Urinary bladder (tissue), 4 donors: ENCODE measurements around the gene ARIH2. TPM values are rescaled to one million over a fixed set of nuclear protein-coding genes. Genes with fewer than 3 reads are reported as not detected.

Experiments
- DNase-seq: peaks from one replicate; pipeline ENCODE4 v3.0.0-alpha.2; 2015; ENCODE audit errors: extremely low spot score
- H3K27ac ChIP-seq: one replicate; pipeline ENCODE4 v1.5.1; 2013; ENCODE audit warnings: low read depth, mild to moderate bottlenecking, moderate library complexity
- H3K36me3 ChIP-seq: one replicate; pipeline ENCODE4 v1.6.1; 2013; ENCODE audit warnings: mild to moderate bottlenecking, moderate library complexity; ENCODE audit not compliant: insufficient read depth
- H3K4me1 ChIP-seq: one replicate; pipeline ENCODE4 v1.6.1; 2013; ENCODE audit warnings: mild to moderate bottlenecking, moderate library complexity; ENCODE audit not compliant: insufficient read depth
- H3K4me3 ChIP-seq: one replicate; pipeline ENCODE4 v1.5.1; 2013; ENCODE audit warnings: low read depth, low read length
- WGBS: extraction: QIAGEN DNeasy Blood & Tissue Kit; methylation state at CpG from one replicate; pipeline ENCODE4 v1.1.7; 2013; 5-methylcytosine and 5-hydroxymethylcytosine counted together
- polyA plus RNA-seq: library from polyadenylated mRNA; stranded (reverse); fragments of 200-250 nt; gene quantifications from one replicate; pipeline ENCODE4 v1.2.3, GENCODE V29; 2013
- total RNA-seq: library from RNA; depleted of rRNA; stranded (reverse); fragments of >200 nt; gene quantifications from one replicate; pipeline ENCODE4 v1.2.3, GENCODE V29; 2014
- donor health status: healthy with polysubstance abuse.
- donor health status: healthy.

Gene ARIH2
- total and polyA plus RNA-seq, 2 donors, result 59.9 to 71.6 TPM

DNA sequence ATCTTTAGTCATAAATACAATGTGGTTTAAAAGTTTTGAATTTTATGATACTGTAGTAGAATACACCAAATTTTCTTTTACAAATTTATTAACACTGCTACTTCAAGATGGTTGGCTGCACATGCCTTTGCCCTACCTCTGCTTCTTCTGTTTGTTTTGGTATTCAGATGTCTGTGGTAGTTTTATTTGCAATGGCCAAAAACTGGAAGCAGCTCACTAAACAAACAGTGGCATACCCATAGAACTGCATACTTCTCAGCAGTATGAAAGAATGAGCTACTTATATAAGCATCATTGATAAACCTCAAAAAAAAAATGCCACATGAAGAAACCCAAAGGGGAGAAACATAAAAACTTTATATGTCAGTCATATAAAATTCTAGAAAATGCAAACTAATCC is 19.5 kb downstream of the ARIH2 start:
- H3K27ac ChIP-seq, result no peak overlapping the region
- DNase-seq, result no peak
- no peak overlapping the region for H3K4me3 ChIP-seq

DNA sequence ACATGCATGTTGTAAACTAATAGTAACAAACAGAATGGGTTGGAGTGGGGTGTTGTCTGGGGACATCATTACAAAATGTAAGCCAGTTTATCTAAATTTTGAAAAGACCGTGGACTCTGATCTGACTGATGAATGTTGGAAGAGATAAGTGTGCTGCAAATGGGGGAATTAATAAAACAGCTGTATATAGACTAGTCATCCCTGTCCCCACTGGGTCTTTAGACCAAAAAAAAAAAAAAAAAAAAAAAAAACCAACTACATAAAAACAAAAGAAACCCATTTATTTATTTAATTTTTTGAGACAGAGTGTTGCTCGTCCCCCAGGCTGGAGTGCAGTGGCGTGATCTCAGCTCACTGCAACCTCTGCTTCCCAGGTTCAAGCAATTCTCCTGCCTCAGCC is 20.0 kb downstream of the ARIH2 start:
- WGBS, result 91% methylated on average over 3 of the region's 3 CpGs
- Histone ChIP-seq H3K36me3 (no peaks in the 10 kb centered on the region), H3K4me3 (no peak overlapping the region), H3K27ac (no peak overlapping the region), H3K4me1 (no peaks in the 10 kb centered on the region)
- no peak for DNase-seq

More for the DNA sequence above, 19.5 kb downstream of the ARIH2 start:
- H3K36me3 ChIP-seq, result no peaks in the 10 kb centered on the region
- no peaks in the 10 kb centered on the region for H3K4me1 ChIP-seq

DNA sequence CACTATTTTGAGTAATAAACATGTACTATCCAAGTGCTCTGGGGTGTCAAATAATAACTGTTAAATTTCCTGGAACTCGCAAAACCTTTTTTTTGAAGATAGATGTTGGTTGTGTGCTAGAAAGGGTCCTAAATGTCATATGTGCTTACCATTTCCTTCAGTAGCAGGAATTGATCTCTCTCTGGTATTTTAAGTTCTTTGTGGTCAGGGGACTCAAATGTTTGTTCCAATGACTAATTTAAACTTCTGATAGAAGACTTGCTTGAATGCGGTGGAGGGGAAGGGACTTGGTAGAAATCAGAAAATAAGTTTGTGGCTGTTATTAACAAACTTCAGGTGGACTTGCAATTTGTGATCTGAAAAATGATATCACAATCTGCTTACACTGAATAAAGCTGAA is 26.8 kb downstream of the ARIH2 start:
- 92% methylated on average over 2 of the region's 2 CpGs for WGBS
- no peak overlapping the region for H3K27ac ChIP-seq
- no peak for DNase-seq
- no peaks in the 10 kb centered on the region for H3K4me1 ChIP-seq
- H3K4me3 ChIP-seq, result no peak overlapping the region
- H3K36me3 ChIP-seq, result peaks cover 2% of the 10 kb centered on the region

GRCh38 chr3:48945891-48946549 is 27.4 kb downstream of the ARIH2 start:
- no peak for DNase-seq

GRCh38 chr3:48949376-48949717 is 30.7 kb downstream of the ARIH2 start:
- WGBS, result 42% methylated on average over 2 of the region's 2 CpGs
- no peak for DNase-seq
- Histone ChIP-seq H3K4me1 (no peaks in the 10 kb centered on the region), H3K27ac (no peak overlapping the region), H3K4me3 (no peak overlapping the region), H3K36me3 (peaks cover 2% of the 10 kb centered on the region)

More at GRCh38 chr3:48945891-48946549, 27.4 kb downstream of the ARIH2 start:
- Histone ChIP-seq H3K4me3 (no peak overlapping the region), H3K4me1 (no peaks in the 10 kb centered on the region), H3K36me3 (peaks cover 2% of the 10 kb centered on the region), H3K27ac (no peak overlapping the region)
- 83% methylated on average over 4 of the region's 4 CpGs for WGBS

DNA sequence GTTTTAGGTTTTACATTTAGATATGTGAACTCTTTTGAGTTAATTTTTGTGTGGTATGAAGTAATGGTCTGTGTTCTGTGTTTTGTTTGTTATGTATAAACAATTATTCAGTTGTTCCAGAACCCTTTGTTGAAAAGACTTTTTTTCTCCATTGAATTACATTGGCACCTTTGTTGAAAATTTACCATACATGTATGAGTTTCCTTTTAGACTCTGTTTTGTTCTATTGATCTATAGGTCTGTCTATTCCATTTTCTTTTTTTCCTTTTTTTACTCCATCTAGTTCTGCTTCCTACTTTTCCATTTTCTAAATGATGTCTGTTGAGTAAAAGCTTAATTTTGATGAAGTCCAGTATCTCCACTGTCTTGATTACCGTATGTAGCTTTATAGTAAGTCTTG is 31.4 kb downstream of the ARIH2 start:
- H3K4me3 ChIP-seq, result no peak overlapping the region
- H3K36me3 ChIP-seq, result peaks cover 2% of the 10 kb centered on the region
- H3K4me1 ChIP-seq, result no peaks in the 10 kb centered on the region
- no peak for DNase-seq
- H3K27ac ChIP-seq, result no peak overlapping the region
- 72% methylated on average over 1 of the region's 1 CpG for WGBS

DNA sequence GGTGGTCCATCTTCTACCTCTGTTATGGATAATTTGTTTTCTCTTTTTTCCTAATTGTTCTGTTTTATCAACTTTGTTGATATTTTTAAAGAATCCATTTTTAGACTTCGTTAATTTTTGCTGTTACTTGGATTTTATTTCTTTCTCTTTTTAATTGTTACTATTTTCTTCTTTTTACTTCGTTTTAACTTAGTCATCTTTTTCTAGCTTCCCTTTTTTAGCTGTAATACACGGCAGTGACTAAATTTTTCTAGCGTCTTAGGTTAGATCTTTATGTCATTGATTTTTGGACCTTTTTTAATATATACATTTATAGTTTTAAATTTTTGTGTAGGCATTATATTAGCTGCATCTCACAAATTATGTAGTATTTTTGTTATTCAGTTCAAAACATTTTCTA is 33.1 kb downstream of the ARIH2 start:
- peaks cover 2% of the 10 kb centered on the region for H3K36me3 ChIP-seq
- no peak overlapping the region for H3K27ac ChIP-seq
- H3K4me3 ChIP-seq, result no peak overlapping the region
- H3K4me1 ChIP-seq, result no peaks in the 10 kb centered on the region
- no peak for DNase-seq
- WGBS, result 89% methylated on average over 4 of the region's 4 CpGs

DNA sequence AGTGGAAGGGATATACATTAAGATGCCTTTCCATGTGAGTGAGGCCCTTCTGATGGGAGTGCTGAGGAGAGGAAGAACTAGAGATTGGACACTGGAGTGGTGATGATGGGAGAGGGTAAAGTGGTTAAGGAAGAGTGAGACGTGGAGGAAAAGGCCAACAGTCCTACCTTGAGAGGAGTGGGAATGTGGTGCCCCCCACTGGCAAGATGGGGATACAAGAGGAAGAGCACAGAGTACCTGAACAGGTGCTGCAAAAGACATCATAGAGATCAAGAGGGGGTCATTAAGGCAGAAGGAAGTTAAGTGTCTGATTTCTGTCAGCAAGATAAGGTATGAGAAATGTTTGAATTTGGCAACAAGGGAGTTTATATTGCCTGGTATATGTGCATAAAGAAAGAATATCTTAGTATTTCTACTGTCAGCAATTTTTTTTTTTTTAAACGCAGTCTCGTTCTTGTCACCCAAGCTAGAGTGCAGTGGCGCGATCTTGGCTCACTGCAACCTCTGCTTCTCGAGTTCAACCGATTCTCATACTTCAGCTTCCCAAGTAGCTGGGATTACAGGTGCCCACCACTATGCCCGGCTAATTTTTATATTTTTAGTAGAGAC is 34.0 kb downstream of the ARIH2 start:
- WGBS, result 84% methylated on average over 8 of the region's 8 CpGs
- Histone ChIP-seq H3K4me1 (no peaks in the 10 kb centered on the region), H3K4me3 (no peak overlapping the region), H3K36me3 (peaks cover 2% of the 10 kb centered on the region), H3K27ac (no peak overlapping the region)
- DNase-seq, result no peak

DNA sequence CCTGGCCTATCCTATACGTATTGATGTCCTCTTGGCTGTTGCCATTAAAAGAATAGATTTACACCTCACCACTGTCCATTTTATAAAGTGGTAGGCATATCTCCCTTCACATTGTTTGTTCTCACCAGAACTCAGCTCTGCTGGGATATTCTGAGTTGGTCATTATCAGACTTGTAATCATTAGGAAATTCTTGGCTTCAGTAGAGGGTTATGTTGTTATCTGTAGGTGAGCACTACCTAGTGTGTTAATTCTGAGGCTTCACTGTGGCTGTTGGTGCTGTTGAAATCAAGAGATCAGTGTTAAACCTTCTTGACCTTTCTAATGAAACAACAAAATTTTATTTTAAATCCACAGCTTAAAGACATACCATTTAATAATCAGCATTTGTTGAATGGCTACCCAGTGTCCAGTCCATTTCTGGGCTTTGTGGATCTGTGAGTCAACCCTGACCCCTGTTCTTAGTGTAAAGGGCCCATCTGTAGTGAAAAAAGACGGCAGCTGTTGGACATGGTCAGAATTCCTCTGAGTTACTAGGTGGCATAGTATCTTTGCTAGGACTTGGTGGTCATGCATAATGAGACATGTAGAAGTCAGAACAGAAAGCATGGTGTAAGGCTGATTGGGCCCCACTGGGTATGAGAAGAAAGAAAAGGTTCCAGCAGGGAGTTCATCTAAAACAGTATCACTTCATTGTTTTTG is 38.5 kb downstream of the ARIH2 start:
- peaks cover 2% of the 10 kb centered on the region for H3K36me3 ChIP-seq
- H3K4me3 ChIP-seq, result no peak overlapping the region
- 92% methylated on average over 2 of the region's 2 CpGs for whole genome bisulfite sequencing
- DNase-seq, result no peak
- H3K27ac ChIP-seq, result no peak overlapping the region
- no peaks in the 10 kb centered on the region for H3K4me1 ChIP-seq

DNA sequence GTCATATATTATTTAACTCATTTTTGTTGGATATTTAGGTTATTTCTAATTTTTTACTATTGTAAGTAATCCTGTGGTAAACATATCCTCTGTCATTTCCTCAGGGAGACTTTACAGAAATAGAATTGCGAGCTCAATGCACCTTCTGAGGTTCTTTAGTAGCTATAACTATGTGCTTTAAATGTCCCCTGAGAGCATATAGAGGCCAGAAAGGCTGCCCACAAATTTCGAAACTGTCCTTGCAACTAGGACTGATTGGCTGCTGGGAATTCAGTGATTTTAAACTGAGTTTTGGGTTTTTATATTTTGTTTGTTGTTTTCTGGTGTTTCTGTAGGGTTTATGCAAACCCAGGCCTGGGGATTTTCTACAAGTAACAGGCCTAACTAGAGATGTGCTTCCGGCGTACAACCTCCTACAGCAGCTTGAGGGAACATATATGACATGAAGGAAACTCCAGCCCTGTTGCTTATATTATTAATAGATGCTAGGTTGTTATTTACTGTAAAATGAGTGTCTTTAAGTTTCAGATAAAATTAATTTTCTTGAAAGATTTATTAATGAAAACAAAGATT is 42.3 kb downstream of the ARIH2 start:
- Histone ChIP-seq H3K27ac (no peak overlapping the region), H3K4me1 (no peaks in the 10 kb centered on the region), H3K36me3 (peaks cover 2% of the 10 kb centered on the region), H3K4me3 (no peak overlapping the region)
- WGBS, result 75% methylated on average over 4 of the region's 4 CpGs
- no peak for DNase-seq

GRCh38 chr3:48962340-48962739 is 43.7 kb downstream of the ARIH2 start:
- Histone ChIP-seq H3K36me3 (peaks cover 4% of the 10 kb centered on the region), H3K4me1 (no peaks in the 10 kb centered on the region), H3K4me3 (no peak overlapping the region), H3K27ac (no peak overlapping the region)
- no peak for DNase-seq
- 90% methylated on average over 2 of the region's 2 CpGs for WGBS

- H3K4me3 ChIP-seq, result no peak overlapping the region
- DNase-seq, result no peak
- no peak overlapping the region for H3K27ac ChIP-seq
- peaks cover 4% of the 10 kb centered on the region for H3K36me3 ChIP-seq
- 71% methylated on average over 4 of the region's 4 CpGs for WGBS
- no peaks in the 10 kb centered on the region for H3K4me1 ChIP-seq
Observed at GRCh38 chr3:48962939-48963338, 44.3 kb downstream of the ARIH2 start.

- WGBS, result 74% methylated on average over 2 of the region's 2 CpGs
Observed at GRCh38 chr3:48963591-48963990, 44.9 kb downstream of the ARIH2 start.

DNA sequence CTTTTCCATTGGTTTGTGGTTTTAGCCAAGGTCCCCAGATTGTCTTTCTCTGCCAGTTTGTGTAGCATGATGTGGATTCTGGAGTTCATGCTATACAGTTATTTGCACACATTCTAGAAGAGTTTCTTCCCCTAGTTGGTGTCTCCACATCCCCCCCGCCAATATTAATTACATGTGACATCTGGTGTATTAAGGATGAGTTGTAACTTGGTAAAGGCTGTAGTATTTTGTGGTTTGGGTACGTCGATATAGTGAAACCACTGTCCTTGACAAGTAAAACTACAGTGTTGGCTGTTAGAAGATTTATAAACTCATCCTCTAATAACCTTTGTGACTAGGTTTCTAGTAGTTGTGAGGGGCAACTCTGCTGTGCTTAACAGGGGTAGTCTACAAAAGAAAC is 47.7 kb downstream of the ARIH2 start:
- no peaks in the 10 kb centered on the region for H3K4me1 ChIP-seq
- H3K36me3 ChIP-seq, result peaks cover 7% of the 10 kb centered on the region
- no peak overlapping the region for H3K27ac ChIP-seq
- H3K4me3 ChIP-seq, result no peak overlapping the region
- 83% methylated on average over 3 of the region's 3 CpGs for WGBS
- no peak for DNase-seq

More at GRCh38 chr3:48963591-48963990, 44.9 kb downstream of the ARIH2 start:
- H3K4me1 ChIP-seq, result no peaks in the 10 kb centered on the region
- no peak overlapping the region for H3K27ac ChIP-seq
- no peak for DNase-seq
- H3K4me3 ChIP-seq, result no peak overlapping the region
- H3K36me3 ChIP-seq, result peaks cover 8% of the 10 kb centered on the region
